ENCODE results near the gene GNAO1.

The GNAO1 gene

GRCh38 chr16:56347166-56347565, 155.9 kb downstream of the GNAO1 start:
- H3K27ac ChIP-seq (replicated peaks): no peak overlapping the region
- no peak overlapping the region for H3K4me3 ChIP-seq (replicated peaks; ENCODE audit: insufficient read depth, low read length)
- H3K27me3 ChIP-seq (ENCODE audit: insufficient read depth, poor library complexity, severe bottlenecking): peaks cover 3% of the 10 kb centered on the region
- TF ChIP-seq POLR2AphosphoS5 (IDR thresholded peaks at IDR 0.05; ENCODE audit: low read depth) (no peak), CTCF (IDR thresholded peaks at IDR 0.05; ENCODE audit: insufficient read depth, low read length) (no peak), SPI1 (IDR thresholded peaks at IDR 0.05; ENCODE audit: borderline replicate concordance, low read depth) (no peak), REST (IDR thresholded peaks at IDR 0.05; ENCODE audit: insufficient replicate concordance, low read depth) (no peak), GABPA (IDR thresholded peaks at IDR 0.05; ENCODE audit: low read depth) (no peak)
- no peak for DNase-seq (ENCODE audit: low read depth in 1 of 2, low spot score in 1 of 2)

- DNase-seq (ENCODE audit: low read depth in 1 of 2, low spot score in 1 of 2): no peak
- H3K4me3 ChIP-seq (replicated peaks; ENCODE audit: insufficient read depth, low read length): no peak overlapping the region
- TF ChIP-seq POLR2AphosphoS5 (IDR thresholded peaks at IDR 0.05; ENCODE audit: low read depth) (no peak), SPI1 (IDR thresholded peaks at IDR 0.05; ENCODE audit: borderline replicate concordance, low read depth) (no peak), GABPA (IDR thresholded peaks at IDR 0.05; ENCODE audit: low read depth) (no peak), CTCF (IDR thresholded peaks at IDR 0.05; ENCODE audit: insufficient read depth, low read length) (no peak)
- H3K27ac ChIP-seq (replicated peaks): no peak overlapping the region
- H3K27me3 ChIP-seq (ENCODE audit: insufficient read depth, poor library complexity, severe bottlenecking): peaks cover 4% of the 10 kb centered on the region
Observed at GRCh38 chr16:56347670-56348069, 156.4 kb downstream of the GNAO1 start.

- TF ChIP-seq CTCF (IDR thresholded peaks at IDR 0.05; ENCODE audit: insufficient read depth, low read length) (no peak), REST (IDR thresholded peaks at IDR 0.05; ENCODE audit: insufficient replicate concordance, low read depth) (no peak), SPI1 (IDR thresholded peaks at IDR 0.05; ENCODE audit: borderline replicate concordance, low read depth) (no peak)
- DNase-seq (ENCODE audit: low read depth in 1 of 2, low spot score in 1 of 2): no peak
- Histone ChIP-seq H3K27ac (replicated peaks) (no peak overlapping the region), H3K27me3 (ENCODE audit: insufficient read depth, poor library complexity, severe bottlenecking) (peaks cover 4% of the 10 kb centered on the region), H3K4me3 (replicated peaks; ENCODE audit: insufficient read depth, low read length) (no peak overlapping the region)
Observed at GRCh38 chr16:56348168-56349085, 157.1 kb downstream of the GNAO1 start.
